ENCODE data around the gene PRKCA.

GRCh38 chr17:66527335-66527734, 224.9 kb downstream of the PRKCA start:
- TF ChIP-seq, protein P1, sequence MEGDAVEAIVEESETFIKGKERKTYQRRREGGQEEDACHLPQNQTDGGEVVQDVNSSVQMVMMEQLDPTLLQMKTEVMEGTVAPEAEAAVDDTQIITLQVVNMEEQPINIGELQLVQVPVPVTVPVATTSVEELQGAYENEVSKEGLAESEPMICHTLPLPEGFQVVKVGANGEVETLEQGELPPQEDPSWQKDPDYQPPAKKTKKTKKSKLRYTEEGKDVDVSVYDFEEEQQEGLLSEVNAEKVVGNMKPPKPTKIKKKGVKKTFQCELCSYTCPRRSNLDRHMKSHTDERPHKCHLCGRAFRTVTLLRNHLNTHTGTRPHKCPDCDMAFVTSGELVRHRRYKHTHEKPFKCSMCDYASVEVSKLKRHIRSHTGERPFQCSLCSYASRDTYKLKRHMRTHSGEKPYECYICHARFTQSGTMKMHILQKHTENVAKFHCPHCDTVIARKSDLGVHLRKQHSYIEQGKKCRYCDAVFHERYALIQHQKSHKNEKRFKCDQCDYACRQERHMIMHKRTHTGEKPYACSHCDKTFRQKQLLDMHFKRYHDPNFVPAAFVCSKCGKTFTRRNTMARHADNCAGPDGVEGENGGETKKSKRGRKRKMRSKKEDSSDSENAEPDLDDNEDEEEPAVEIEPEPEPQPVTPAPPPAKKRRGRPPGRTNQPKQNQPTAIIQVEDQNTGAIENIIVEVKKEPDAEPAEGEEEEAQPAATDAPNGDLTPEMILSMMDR (IDR thresholded peaks at IDR 0.05) = no peak
- no peak for TF ChIP-seq POLR2AphosphoS5 (IDR thresholded peaks at IDR 0.05)
- no peak for TF ChIP-seq POLR2A (IDR thresholded peaks at IDR 0.05)
- TF ChIP-seq EP300 (IDR thresholded peaks at IDR 0.05) = no peak

All from gastroesophageal sphincter (tissue), 3 donors.